ENCODE measurements around the gene RFXAP.

The RFXAP gene

GRCh38 chr13:36817996-36818803 lies 822 bp upstream of the RFXAP start:
- DNase-seq: no peak

- no peak for DNase-seq
Observed at GRCh38 chr13:36819739-36820090, 693 bp downstream of the RFXAP start.

- no peak for DNase-seq
Observed at GRCh38 chr13:36820222-36820621, 1.2 kb downstream of the RFXAP start.

GRCh38 chr13:36822785-36823184 lies 3.8 kb downstream of the RFXAP start:
- no peak for DNase-seq

GRCh38 chr13:36829753-36830152 lies 10.7 kb downstream of the RFXAP start:
- no peak for DNase-seq

GRCh38 chr13:36831291-36831690 lies 12.3 kb downstream of the RFXAP start:
- no peak for DNase-seq

- DNase-seq: no peak
Observed at GRCh38 chr13:36834299-36834698, 15.3 kb downstream of the RFXAP start.

GRCh38 chr13:36837354-36838092 lies 18.5 kb downstream of the RFXAP start:
- DNase-seq: no peak

GRCh38 chr13:36839281-36839680 lies 20.3 kb downstream of the RFXAP start:
- DNase-seq: no peak

GRCh38 chr13:36839981-36840380 lies 21.0 kb downstream of the RFXAP start:
- DNase-seq: no peak

- no peak for DNase-seq
Observed at GRCh38 chr13:36840718-36841250, 21.8 kb downstream of the RFXAP start.

GRCh38 chr13:36841391-36841790 lies 22.4 kb downstream of the RFXAP start:
- DNase-seq: no peak

GRCh38 chr13:36847606-36848005 lies 28.6 kb downstream of the RFXAP start:
- DNase-seq: no peak

GRCh38 chr13:36848199-36848982 lies 29.4 kb downstream of the RFXAP start:
- DNase-seq: no peak

GRCh38 chr13:36850790-36851438 lies 31.9 kb downstream of the RFXAP start:
- DNase-seq: no peak

- DNase-seq: no peak
Observed at GRCh38 chr13:36857253-36857652, 38.2 kb downstream of the RFXAP start.

- no peak for DNase-seq
Observed at GRCh38 chr13:36858290-36858689, 39.3 kb downstream of the RFXAP start.

- no peak for DNase-seq
Observed at GRCh38 chr13:36859259-36859658, 40.2 kb downstream of the RFXAP start.

GRCh38 chr13:36862002-36862685 lies 43.1 kb downstream of the RFXAP start:
- DNase-seq: no peak

GRCh38 chr13:36862722-36863121 lies 43.7 kb downstream of the RFXAP start:
- DNase-seq: no peak

GRCh38 chr13:36865265-36865664 lies 46.2 kb downstream of the RFXAP start:
- no peak for DNase-seq

GRCh38 chr13:36866232-36866631 lies 47.2 kb downstream of the RFXAP start:
- no peak for DNase-seq
